HEK293T (cell line): ENCODE measurements around the gene ACTR3.

Experiments
- CTCF ChIA-PET: fragments of 350-600 bp; formaldehyde crosslinking; extraction: SDS; loops from one replicate; lab custom pipeline; 2021; ENCODE audit warnings: antibody characterized with exemption, inconsistent platforms; lab: Yijun Ruan, JAX
- POLR2A ChIA-PET: fragments of 350-600 bp; formaldehyde crosslinking; extraction: SDS; loops from one replicate; lab custom pipeline; 2020; ENCODE audit warnings: antibody characterized with exemption, inconsistent platforms; lab: Yijun Ruan, JAX
- DNase-seq: peaks from one replicate; pipeline ENCODE4 v3.0.0; 2012; ENCODE audit warnings: mixed read lengths; ENCODE audit errors: extremely low spot score
- ARNT ChIP-seq: fragments of 450-650 bp; IDR thresholded peaks from 2 replicates; pipeline ENCODE4 v1.6.1; 2017; ENCODE audit warnings: mild to moderate bottlenecking
- BHLHE40 ChIP-seq: fragments of 450-650 bp; IDR thresholded peaks from 2 replicates; pipeline ENCODE4 v1.6.1; 2016; ENCODE audit warnings: mild to moderate bottlenecking, moderate library complexity, borderline replicate concordance
- CTBP1 ChIP-seq: fragments of 450-650 bp; IDR thresholded peaks from 2 replicates; pipeline ENCODE4 v1.6.1; 2016; ENCODE audit warnings: borderline replicate concordance
- ELF4 ChIP-seq: fragments of 450-650 bp; IDR thresholded peaks from 2 replicates; pipeline ENCODE4 v1.6.1; 2017; ENCODE audit warnings: antibody characterized with exemption
- FOXA1 ChIP-seq: fragments of 450-650 bp; IDR thresholded peaks from 2 replicates; pipeline ENCODE4 v1.6.1; 2016; ENCODE audit warnings: mild to moderate bottlenecking
- FOXK2 ChIP-seq: fragments of 450-650 bp; IDR thresholded peaks from 2 replicates; pipeline ENCODE4 v1.6.1; 2016; ENCODE audit warnings: mild to moderate bottlenecking
- FOXM1 ChIP-seq: fragments of 450-650 bp; IDR thresholded peaks from 2 replicates; pipeline ENCODE4 v1.6.1; 2017; ENCODE audit warnings: mild to moderate bottlenecking, borderline replicate concordance
- HDGF ChIP-seq: fragments of 450-650 bp; IDR thresholded peaks from 2 replicates; pipeline ENCODE4 v1.6.1; 2017; ENCODE audit warnings: antibody characterized with exemption, borderline replicate concordance
- L3MBTL2 ChIP-seq: fragments of 450-650 bp; conservative IDR thresholded peaks from 2 replicates; pipeline ENCODE4 v1.6.1; 2016; ENCODE audit warnings: mild to moderate bottlenecking
- LEF1 ChIP-seq: fragments of 450-650 bp; IDR thresholded peaks from 2 replicates; pipeline ENCODE4 v1.6.1; 2017; ENCODE audit warnings: mild to moderate bottlenecking, borderline replicate concordance
- NFRKB ChIP-seq: fragments of 450-650 bp; IDR thresholded peaks from 2 replicates; pipeline ENCODE4 v1.6.1; 2016; ENCODE audit warnings: mild to moderate bottlenecking, moderate library complexity
- PKNOX1 ChIP-seq: fragments of 450-650 bp; IDR thresholded peaks from 2 replicates; pipeline ENCODE4 v1.6.1; 2016
- SP1 ChIP-seq: fragments of 450-650 bp; IDR thresholded peaks from 2 replicates; pipeline ENCODE4 v1.6.1; 2017
- SUZ12 ChIP-seq: fragments of 450-650 bp; IDR thresholded peaks from 2 replicates; pipeline ENCODE4 v1.6.1; 2016; ENCODE audit warnings: mild to moderate bottlenecking
- TARDBP ChIP-seq: fragments of 450-650 bp; IDR thresholded peaks from 2 replicates; pipeline ENCODE4 v1.6.1; 2016
- ZNF384 ChIP-seq: fragments of 450-650 bp; IDR thresholded peaks from 2 replicates; pipeline ENCODE4 v1.6.1; 2016

The ACTR3 gene

GRCh38 chr2:113869253-113869652, 20.6 kb upstream of the ACTR3 start:
- no peak for TF ChIP-seq LEF1
- no peak for TF ChIP-seq HDGF
- TF ChIP-seq FOXA1: no peak
- no peak for TF ChIP-seq SUZ12
- POLR2A ChIA-PET: no interaction called here
- CTCF ChIA-PET: no interaction called here
- DNase-seq: no peak

GRCh38 chr2:113872201-113872600, 17.7 kb upstream of the ACTR3 start:
- no peak for TF ChIP-seq TARDBP
- no peak for TF ChIP-seq NFRKB
- TF ChIP-seq ZNF384: no peak
- TF ChIP-seq ELF4: no peak
- TF ChIP-seq L3MBTL2: no peak
- no peak for TF ChIP-seq ARNT
- ChIA-PET CTCF (no interaction called here), POLR2A (interaction anchor here (0.8 to 1.3 kb wide), 2 partner anchors 17 to 116 kb away, joined by 4 to 7 read pairs; partner anchors contain the start of genes ACTR3 and SLC35F5)
- no peak for DNase-seq

- ChIA-PET CTCF (no interaction called here), POLR2A (interaction anchor here (0.8 kb wide), 1 partner anchor 16 kb away, joined by 3 read pairs; the partner anchor contains the start of gene ACTR3)
- no peak for TF ChIP-seq LEF1
- no peak for TF ChIP-seq CTBP1
- no peak for TF ChIP-seq L3MBTL2
- no peak for TF ChIP-seq NFRKB
- DNase-seq: no peak
Observed at GRCh38 chr2:113873867-113874266, 16.0 kb upstream of the ACTR3 start.

- TF ChIP-seq CTBP1: no peak
- TF ChIP-seq BHLHE40: no peak
- no peak for TF ChIP-seq HDGF
- TF ChIP-seq ZNF384: no peak
- no peak for TF ChIP-seq FOXA1
- TF ChIP-seq FOXM1: no peak
- TF ChIP-seq FOXK2: no peak
- TF ChIP-seq LEF1: no peak
- CTCF ChIA-PET: no interaction called here
- POLR2A ChIA-PET: no interaction called here
- no peak for DNase-seq
Observed at GRCh38 chr2:113875135-113875534, 14.8 kb upstream of the ACTR3 start.

- TF ChIP-seq TARDBP (no peak), ELF4 (no peak), SUZ12 (no peak), LEF1 (no peak), ARNT (no peak), CTBP1 (no peak), NFRKB (no peak), FOXA1 (no peak), HDGF (no peak), PKNOX1 (no peak)
- no peak for DNase-seq
- POLR2A ChIA-PET: interaction anchor here (2.8 kb wide), 1 partner anchor 12 kb away, joined by 15 read pairs; the partner anchor contains the start of gene ACTR3
- CTCF ChIA-PET: no interaction called here
Observed at GRCh38 chr2:113876503-113877387, 13.1 kb upstream of the ACTR3 start.

- no peak for DNase-seq
- ChIA-PET CTCF (interaction anchor here (0.6 kb wide), 1 partner anchor 581 kb away, joined by 3 read pairs; no protein-coding TSS in a partner anchor), POLR2A (interaction anchor here (1.0 to 2.8 kb wide), 2 partner anchors 11 to 121 kb away, joined by 4 to 15 read pairs; partner anchors contain the start of genes ACTR3 and SLC35F5)
- TF ChIP-seq L3MBTL2 (no peak), SP1 (no peak), LEF1 (no peak), SUZ12 (no peak), NFRKB (no peak), PKNOX1 (no peak), CTBP1 (no peak), BHLHE40 (no peak), FOXA1 (no peak), HDGF (no peak), TARDBP (no peak), ARNT (no peak), ELF4 (no peak)
Observed at GRCh38 chr2:113877711-113878598, 11.9 kb upstream of the ACTR3 start.
